ENCODE results near the gene SEC24A.
"Not testable (repeated sequence)": the region's sequence is repeated elsewhere in the genome, so short reads cannot be mapped to it uniquely, and the experiment has no call there.

SEC24A gene

GRCh38 chr5:134648425-134649162, at the start of gene SEC24A:
TSS of gene SEC24A (plus strand) at chr5:134648785. CDS start at chr5:134649077, 292 bp downstream.
- DNase-seq, result peak; percentile 75 to 83

GRCh38 chr5:134599820-134600219, 48.8 kb upstream of the SEC24A start:
- DNase-seq, result not testable (repeated sequence)

- no peak for DNase-seq
Measured at GRCh38 chr5:134600600-134600999, 48.0 kb upstream of the SEC24A start.

- DNase-seq, result no peak
Measured at GRCh38 chr5:134603059-134603458, 45.5 kb upstream of the SEC24A start.

GRCh38 chr5:134604908-134605307, 43.7 kb upstream of the SEC24A start:
- no peak for DNase-seq

GRCh38 chr5:134606726-134607125, 41.9 kb upstream of the SEC24A start:
- no peak for DNase-seq

GRCh38 chr5:134608555-134608954, 40.0 kb upstream of the SEC24A start:
- DNase-seq, result no peak

GRCh38 chr5:134609232-134609851, 39.2 kb upstream of the SEC24A start:
- no peak for DNase-seq

GRCh38 chr5:134610725-134611124, 37.9 kb upstream of the SEC24A start:
- no peak for DNase-seq

- no peak for DNase-seq
Measured at GRCh38 chr5:134611515-134611914, 37.1 kb upstream of the SEC24A start.

- DNase-seq, result no peak
Measured at GRCh38 chr5:134614450-134615085, 34.0 kb upstream of the SEC24A start.

- no peak for DNase-seq
Measured at GRCh38 chr5:134620634-134621033, 28.0 kb upstream of the SEC24A start.

GRCh38 chr5:134625559-134625958, 23.0 kb upstream of the SEC24A start:
- DNase-seq, result no peak

- DNase-seq, result no peak
Measured at GRCh38 chr5:134626369-134627014, 22.1 kb upstream of the SEC24A start.

GRCh38 chr5:134634227-134634626, 14.4 kb upstream of the SEC24A start:
- DNase-seq, result no peak

GRCh38 chr5:134635366-134635765, 13.2 kb upstream of the SEC24A start:
- not testable (repeated sequence) for DNase-seq

- no peak for DNase-seq
Measured at GRCh38 chr5:134637116-134637721, 11.4 kb upstream of the SEC24A start.

GRCh38 chr5:134638760-134639201, 9.8 kb upstream of the SEC24A start:
- DNase-seq, result no peak

- DNase-seq, result no peak
Measured at GRCh38 chr5:134642931-134643530, 5.6 kb upstream of the SEC24A start.

GRCh38 chr5:134647750-134648424, 698 bp upstream of the SEC24A start:
- peak; percentile 37 to 41 for DNase-seq

- no peak for DNase-seq
Measured at GRCh38 chr5:134649163-134649835, 714 bp downstream of the SEC24A start.

Measured in AML-193 (cell line).